Eye (tissue), 1 donor: Measurements from ENCODE around the gene ADAMTS13.

Source experiments
- DNase-seq: peaks from one replicate; pipeline ENCODE4 v3.0.0-alpha.2; 2015

Gene ADAMTS13

DNA sequence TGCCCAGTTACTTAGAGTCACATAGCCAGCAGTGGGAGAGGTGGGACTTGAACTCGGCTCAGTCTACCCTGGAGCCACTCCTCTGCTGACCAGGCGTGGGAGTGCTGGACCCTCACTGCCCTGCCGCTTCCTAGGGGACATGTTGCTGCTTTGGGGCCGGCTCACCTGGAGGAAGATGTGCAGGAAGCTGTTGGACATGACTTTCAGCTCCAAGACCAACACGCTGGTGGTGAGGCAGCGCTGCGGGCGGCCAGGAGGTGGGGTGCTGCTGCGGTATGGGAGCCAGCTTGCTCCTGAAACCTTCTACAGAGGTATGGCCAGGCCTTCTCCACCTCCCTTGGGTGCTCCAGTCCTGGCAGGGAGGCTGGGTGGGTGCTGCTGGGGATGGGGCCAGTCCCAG lies 34.2 kb downstream of the ADAMTS13 start:
- DNase-seq: no peak

GRCh38 chr9:133457233-133457632 lies 35.1 kb downstream of the ADAMTS13 start:
- no peak for DNase-seq

DNA sequence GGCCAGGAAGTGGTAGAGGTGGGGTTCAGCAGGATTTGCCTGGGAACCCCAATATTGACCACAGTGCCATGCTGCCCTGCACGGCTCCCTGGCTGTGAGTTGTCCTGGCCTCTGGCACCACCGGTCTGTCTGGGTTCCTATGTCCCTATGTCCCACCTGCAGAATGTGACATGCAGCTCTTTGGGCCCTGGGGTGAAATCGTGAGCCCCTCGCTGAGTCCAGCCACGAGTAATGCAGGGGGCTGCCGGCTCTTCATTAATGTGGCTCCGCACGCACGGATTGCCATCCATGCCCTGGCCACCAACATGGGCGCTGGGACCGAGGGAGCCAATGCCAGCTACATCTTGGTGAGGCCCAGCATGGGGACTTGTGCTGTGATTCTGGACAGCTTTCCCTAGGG lies 35.6 kb downstream of the ADAMTS13 start:
- DNase-seq: no peak

DNA sequence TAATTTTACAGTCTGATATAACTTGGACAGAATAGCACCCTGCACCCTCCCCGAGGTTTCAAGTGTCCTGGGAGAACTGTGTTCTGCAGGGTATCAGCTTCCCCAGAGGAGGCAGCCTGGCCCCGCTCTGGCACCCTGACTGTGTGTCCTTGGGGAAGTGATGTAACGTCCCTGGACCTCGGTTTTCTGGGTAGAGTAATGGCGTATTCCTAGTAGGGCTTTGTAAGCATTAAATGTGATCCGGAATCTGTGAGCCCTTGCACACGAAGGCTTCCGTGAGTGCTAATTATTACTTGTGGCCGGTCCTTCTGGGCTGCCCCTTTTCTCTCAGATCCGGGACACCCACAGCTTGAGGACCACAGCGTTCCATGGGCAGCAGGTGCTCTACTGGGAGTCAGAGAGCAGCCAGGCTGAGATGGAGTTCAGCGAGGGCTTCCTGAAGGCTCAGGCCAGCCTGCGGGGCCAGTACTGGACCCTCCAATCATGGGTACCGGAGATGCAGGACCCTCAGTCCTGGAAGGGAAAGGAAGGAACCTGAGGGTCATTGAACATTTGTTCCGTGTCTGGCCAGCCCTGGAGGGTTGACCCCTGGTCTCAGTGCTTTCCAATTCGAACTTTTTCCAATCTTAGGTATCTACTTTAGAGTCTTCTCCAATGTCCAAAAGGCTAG lies 36.6 kb downstream of the ADAMTS13 start:
- no peak for DNase-seq

DNA sequence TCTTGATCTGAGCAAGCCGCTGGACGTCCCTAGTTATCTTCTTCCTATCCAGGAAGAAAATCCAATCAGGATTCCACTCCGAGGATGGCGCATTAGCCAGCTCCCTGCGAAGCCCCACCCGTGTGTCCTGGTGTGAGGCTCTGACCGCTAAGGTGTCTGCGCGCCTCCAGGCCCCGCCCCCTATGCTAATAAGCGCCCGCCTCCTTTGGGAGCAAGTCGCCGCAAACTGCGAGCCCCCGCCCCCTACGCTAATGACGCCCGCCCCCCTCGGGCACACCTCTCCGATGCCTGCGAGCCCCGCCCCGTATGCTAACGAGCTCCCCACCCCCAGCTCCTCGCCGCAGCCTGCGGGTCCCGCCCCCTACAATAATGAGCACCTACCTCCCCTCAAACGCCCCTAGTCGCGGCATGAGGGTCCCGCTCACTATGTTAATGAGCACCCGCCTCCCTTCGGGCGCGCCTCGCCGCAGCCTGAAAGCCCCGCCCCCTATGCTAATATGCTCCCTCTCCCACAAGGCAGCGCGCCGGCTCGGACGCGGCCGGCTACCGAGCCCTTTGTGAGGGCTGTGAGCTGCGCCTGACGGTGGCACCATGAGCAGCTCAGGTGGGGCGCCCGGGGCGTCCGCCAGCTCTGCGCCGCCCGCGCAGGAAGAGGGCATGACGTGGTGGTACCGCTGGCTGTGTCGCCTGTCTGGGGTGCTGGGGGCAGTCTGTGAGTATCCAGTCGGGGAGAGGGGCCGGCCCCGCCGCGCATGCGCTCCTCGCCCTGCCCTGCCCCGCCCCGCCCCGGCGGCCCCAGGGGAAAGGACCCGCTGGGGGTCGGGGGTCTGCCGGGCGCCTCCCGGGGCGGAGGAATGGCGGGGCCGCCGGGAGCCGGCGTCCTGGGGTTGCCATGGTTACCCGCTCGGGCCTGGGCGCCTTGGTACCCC lies 37.6 kb downstream of the ADAMTS13 start, which contains the start of gene CACFD1:
Gene CACFD1, plus strand, starts transcription at position 503 of the 929 bp plus-strand sequence. Its CDS starts 89 bp downstream, at position 592.
- DNase-seq: peak; percentile 99

DNA sequence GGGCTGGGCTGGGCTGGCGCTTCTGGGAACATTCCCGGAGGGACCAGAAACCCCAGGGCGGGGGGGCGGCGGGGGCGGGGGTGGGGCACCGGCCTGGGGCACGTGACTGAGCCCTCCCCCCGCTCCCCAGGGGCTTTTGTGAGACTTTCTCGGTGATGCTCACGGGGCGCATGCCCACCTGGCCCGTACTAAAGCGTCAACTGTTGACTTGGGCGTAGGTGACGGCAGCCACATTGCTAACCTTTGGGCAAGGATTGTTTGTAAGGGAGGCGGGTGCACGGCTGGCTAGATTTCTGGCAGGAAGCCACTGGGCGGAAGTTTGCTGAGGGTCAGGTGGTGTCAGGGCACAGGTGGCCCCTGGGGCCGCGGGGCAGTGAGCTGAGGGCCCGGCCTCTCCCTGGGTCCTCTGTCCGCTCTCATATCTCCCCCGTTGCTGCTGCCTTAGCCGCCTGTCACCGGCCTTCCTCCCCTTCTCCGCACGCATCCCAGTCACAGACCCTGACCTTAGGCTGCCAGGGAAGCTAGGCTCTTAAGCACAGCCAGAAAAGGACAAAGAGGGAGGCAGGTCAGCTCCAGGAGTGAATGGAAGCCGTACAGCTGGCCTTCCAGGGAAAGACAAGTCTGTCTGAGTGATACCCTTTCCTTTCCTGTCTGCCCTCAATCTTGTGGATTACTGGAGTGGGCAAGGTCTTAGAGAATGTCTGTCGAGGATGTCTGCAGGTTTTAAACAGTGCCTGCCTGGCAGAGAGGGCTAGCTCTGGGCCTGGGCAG lies 38.4 kb downstream of the ADAMTS13 start:
- DNase-seq: peak; percentile 79

DNA sequence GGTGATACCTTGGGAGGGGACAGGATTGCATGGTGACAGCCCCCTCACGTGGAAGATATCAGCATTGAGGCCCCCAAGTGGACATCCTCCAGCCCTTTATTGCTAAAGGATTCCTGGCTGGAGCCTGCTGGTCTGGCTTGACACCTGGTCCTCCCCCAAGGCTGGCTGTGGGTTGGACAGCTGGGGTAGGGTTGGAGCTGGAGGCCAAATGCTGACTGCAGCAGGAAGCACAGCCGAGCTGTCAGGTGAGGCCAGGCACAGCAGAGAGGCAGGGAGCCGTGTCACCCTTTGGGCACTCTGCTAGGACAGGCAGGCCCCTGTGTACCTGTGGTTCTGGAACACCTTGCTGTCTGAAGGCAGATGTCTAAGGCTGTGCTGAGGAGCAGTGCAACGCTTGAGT lies 39.8 kb downstream of the ADAMTS13 start:
- no peak for DNase-seq

DNA sequence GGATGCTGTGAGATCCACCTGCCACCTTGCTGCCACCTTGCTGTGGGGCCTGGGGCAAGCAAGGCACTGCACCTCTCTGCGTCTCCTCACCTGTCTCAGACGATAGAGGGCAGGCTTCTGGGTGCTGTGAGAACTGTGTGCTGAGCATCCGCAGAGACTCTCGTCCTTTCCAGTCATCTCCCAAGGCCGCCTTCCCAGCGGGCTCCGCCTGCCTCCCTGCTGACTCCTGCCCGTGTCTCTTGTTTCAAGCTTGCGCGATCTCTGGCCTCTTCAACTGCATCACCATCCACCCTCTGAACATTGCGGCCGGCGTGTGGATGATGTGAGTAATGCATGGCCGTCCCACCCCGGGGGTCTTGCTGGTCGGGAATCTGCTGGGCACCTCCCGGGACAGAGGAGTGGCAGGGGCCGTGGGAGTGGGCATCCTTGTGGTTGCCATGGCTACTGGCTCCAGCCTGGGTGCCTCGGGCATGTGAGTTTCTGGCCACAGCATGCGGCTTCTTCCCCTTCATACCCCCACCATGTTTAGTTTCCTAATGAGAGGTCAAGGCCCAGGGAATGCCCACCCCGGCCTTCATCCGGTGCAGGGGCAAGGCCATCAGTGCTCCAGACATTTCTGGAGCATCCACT lies 41.2 kb downstream of the ADAMTS13 start:
- no peak for DNase-seq

DNA sequence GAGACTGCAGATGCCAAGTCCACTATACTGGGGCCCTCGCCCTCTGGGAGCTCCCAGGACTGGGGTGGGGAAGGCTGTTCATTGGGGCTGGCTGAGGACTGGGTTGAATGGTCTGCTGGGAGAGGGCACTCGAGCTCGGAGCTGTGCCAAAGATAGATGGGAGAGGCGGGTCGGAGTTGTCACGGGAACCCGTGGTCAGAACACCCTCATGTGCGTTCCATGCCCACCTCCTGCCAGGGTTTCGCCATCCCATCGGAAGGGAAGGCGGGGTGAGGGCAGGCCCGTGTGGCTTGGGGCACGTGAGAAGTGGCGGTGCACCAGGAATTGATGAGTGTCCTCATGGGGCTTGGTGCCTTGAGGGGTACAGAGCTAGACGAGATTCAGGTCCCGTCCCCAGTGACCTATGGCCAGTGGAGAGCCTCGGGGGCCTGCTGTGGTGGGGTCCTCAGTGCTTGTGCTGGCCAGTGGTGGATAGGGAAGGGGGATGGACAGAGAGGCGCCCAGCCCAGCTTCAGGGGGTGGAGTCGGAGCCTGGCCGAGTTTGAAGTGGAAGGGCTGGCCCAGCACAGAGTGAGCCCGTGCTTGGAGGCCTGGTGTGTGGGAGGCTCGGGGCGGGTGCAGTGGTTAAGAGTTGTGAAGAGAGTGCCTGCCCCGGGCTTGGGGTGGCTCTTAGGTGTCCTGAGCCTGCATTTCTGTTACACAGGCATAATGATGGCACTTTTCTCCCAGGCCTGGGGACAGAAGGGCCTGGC lies 41.9 kb downstream of the ADAMTS13 start:
- no peak for DNase-seq

- DNase-seq: no peak
Observed at GRCh38 chr9:133464638-133465037, 42.5 kb downstream of the ADAMTS13 start.

DNA sequence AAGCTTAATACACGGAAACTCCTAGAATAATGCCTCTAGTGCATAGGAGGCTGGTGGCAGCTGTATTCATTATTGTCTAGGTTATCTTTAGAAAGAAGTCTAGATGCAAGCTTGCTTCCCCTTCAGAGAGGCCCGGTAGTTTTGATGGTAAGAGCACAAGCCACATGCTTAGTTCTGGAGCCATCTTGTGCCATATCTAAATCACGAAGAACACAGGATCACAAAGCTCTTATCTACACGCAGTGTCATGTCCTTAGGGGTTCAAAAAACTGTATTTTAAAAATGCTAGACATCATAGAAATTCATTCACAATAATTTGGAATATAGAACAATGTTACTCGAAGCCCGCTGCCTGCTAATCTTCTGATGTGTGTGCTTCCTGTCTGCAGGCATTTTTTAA lies 43.8 kb downstream of the ADAMTS13 start:
- DNase-seq: no peak

GRCh38 chr9:133467101-133467500 lies 44.9 kb downstream of the ADAMTS13 start:
- DNase-seq: no peak

DNA sequence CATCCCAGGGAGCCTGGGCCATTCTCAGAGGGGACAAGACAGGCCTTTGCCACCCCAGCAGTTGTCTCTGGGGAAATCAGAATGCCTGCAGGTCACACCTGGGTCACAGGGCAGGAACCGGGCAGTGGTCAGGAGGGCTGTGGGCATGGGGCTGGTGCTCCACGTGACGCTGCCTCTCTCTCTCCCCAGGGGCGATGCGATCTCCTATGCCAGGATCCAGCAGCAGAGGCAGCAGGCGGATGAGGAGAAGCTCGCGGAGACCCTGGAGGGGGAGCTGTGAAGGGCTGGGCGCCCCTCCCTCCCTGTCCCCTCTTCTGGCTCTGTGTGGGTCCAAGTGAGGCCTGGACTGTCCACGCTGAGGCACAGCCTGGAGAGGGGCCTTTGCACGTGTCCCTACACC lies 46.2 kb downstream of the ADAMTS13 start:
- DNase-seq: no peak

DNA sequence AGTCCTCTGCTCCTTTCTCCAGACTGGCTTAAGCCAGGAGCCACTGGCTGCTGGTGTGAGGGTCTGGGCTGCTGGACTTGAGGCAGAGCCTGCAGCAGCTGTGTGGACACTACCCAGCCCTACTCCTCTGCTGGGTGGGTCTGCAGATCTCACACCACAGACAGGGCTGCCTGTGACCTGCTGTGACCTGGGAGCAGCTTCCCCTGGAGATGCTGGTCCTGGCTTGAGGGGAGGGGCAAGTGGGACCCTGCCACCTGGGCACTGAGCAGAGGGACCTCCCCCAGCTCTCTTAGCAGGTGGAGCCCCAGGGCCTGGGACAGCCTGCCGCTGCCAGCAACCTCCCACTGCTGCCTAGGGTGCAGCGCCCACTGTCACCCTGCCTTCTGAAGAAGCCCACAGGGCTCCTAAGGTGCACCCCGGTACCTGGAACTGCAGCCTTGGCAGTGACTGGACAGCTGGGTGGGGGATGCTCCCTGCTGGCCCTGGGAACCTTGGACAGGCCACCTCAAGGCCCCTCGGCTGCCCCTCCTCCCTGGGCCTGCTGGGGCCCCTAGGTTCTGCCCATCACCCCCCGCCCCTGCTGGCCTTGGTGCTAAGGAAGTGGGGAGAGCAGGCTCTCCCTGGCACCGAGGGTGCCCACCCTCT lies 46.7 kb downstream of the ADAMTS13 start:
- no peak for DNase-seq

DNA sequence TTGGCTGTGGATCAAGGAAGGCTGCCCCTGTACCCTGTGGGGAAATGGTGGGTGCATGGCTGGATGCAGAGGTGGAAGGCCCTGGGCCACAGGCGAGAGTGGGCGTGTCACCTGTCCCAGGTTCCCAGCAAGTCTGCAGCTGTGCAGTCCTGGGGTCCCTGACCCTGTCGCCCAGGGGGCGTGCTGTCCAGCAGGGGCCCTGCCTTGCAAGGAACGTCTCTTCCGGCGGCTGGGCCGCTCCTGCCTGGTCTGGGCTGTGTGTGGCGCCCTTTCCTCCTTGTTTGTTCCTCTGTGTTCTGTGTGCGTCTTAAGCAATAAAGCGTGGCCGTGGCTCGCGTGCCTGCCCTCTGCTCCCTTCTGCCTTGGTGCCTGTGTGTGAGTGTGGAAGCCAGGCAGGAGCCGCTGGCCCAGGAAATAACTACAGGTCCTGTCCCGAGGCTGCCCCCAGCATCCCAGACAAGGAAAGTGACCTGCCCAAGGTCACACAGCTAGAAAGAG lies 48.3 kb downstream of the ADAMTS13 start:
- no peak for DNase-seq

DNA sequence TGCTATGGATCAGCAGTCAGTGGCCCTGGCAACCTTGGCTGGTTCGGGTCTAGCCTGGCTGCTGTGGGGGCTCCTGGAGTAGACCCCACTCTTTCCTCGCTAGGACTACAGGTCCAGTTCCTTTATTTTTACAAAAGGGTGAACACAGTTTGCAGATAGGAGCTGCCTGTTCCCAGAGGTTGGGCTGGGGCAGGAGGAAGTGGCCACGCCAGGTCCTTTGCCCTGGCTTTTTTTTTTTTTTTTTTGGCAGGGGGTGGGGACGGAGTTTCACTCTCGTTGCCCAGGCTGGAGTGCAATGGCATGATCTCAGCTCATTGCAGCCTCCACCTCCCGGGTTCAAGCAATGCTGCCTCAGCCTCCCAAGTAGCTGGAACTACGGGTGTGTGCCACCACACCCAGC lies 48.8 kb downstream of the ADAMTS13 start:
- no peak for DNase-seq

DNA sequence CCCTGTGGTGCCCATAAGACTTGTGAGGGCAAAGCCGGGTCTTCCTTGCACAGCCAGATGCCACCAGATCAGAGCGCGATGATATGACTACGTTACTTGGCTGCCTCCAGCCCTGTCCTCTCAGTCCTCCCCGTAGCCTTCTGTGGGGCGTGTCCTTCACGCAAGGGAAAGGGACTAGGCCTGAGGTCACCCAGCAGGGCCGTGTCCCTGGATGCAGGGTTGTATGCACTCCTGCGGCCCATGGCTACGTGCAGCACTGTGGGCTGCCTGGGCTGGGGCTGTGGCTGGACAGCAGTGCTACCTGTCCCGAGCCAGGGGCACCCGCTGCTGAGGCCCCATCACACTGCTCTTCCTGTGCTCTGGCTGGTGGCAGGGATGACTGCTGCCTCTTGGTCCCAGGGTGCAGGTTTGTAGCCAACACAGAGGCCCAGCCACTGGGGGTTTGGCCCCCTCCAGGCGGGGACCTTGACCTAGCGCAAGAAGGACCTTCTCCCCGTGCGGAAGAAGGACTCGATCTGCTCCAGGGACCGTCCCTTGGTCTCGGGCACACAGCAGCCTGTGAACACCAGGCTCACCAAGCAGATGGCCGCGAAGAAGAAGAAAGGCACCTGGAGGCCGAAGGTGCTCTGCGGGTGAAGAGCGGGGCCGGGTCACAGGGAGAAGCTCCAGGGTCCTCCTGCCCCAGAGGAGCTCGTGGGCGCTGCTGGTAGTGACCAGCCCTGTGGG lies 49.5 kb downstream of the ADAMTS13 start:
- DNase-seq: no peak

- DNase-seq: no peak
Observed at GRCh38 chr9:133472277-133472645, 50.1 kb downstream of the ADAMTS13 start.

GRCh38 chr9:133472753-133473378 lies 50.7 kb downstream of the ADAMTS13 start:
- no peak for DNase-seq

DNA sequence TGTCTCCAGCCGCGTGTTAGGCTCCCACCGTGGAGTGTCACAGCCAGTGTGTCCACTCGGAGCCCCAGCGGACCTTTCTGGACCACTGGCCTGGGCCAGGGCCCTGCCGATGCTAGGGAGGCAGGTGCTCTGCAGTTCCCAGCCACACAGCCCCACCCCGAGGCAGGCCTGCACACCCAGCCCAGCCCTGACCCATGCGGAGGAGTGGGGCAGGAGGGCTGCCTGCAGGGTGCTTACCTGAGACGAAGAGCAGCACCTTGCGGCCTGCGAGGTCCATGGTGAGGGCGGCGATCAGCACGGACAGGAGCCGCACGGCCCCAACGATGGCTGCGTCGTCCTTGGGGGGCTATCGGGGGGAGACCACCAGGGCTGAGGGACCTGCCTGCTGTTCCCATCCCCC lies 51.6 kb downstream of the ADAMTS13 start:
- DNase-seq: no peak
